Measurements from ENCODE around the gene HCLS1. TPM values are rescaled to one million over a fixed set of nuclear protein-coding genes. Genes with fewer than 3 reads are reported as not detected.

Gene HCLS1
- total RNA-seq, 2 experiments from 2014 or later = 124 to 235 TPM

- H4K20me1 ChIP-seq (ENCODE audit: insufficient read depth, low read length) = no peaks in the 10 kb centered on the region
- peaks cover 4% of the 10 kb centered on the region for H3K36me3 ChIP-seq (ENCODE audit: insufficient read depth, low read length)
Observed at GRCh38 chr3:121707531-121708273, 47.0 kb upstream of the HCLS1 start.

GRCh38 chr3:121705541-121705940 is 44.8 kb upstream of the HCLS1 start:
- CTCF ChIA-PET (ENCODE audit: unreplicated experiment) = no interaction called here

More at GRCh38 chr3:121707531-121708273, 47.0 kb upstream of the HCLS1 start:
- Histone ChIP-seq H3K27ac (ENCODE audit: low read depth, low read length, poor library complexity, severe bottlenecking) (no peak overlapping the region), H3K4me3 (ENCODE audit: low read depth, low read length, poor library complexity, severe bottlenecking) (no peak overlapping the region), H3K4me1 (ENCODE audit: insufficient read depth, low read length, poor library complexity, severe bottlenecking) (no peaks in the 10 kb centered on the region), H3K9me3 (ENCODE audit: low read length) (no peaks in the 10 kb centered on the region), H3K4me2 (ENCODE audit: low read length) (no peak overlapping the region), H3K79me2 (ENCODE audit: insufficient read depth, low read depth, low read length) (no peaks in the 10 kb centered on the region), H2AFZ (ENCODE audit: low read length) (no peak overlapping the region), H3K9me2 (ENCODE audit: insufficient read depth, low read length) (no peaks in the 10 kb centered on the region)
- intact Hi-C loops (cut with micrococcal nuclease; ENCODE audit: unreplicated experiment) = no loop called here
- BruUV-seq (replicated peaks) = no TSS peak
- TF ChIP-seq CTCF (conservative IDR thresholded peaks at IDR 0.05; ENCODE audit: low read length) = no peak
- no peak for TF ChIP-seq EZH2phosphoT487 (IDR thresholded peaks at IDR 0.05; ENCODE audit: borderline replicate concordance, low read depth, low read length)
- no peak for DNase-seq (ENCODE audit: low spot score)
- ChIA-PET CTCF (ENCODE audit: unreplicated experiment) (no interaction called here), POLR2A (interaction anchor here (0.7 to 1.3 kb wide), 4 partner anchors 11 to 85 kb away, joined by 3 to 5 read pairs (median 4); no protein-coding TSS in a partner anchor)

More at GRCh38 chr3:121705541-121705940, 44.8 kb upstream of the HCLS1 start:
- no peak overlapping the region for H3K27ac ChIP-seq (ENCODE audit: low read depth, low read length, poor library complexity, severe bottlenecking)
- H3K4me3 ChIP-seq (ENCODE audit: low read depth, low read length, poor library complexity, severe bottlenecking) = no peak overlapping the region
- H3K9me2 ChIP-seq (ENCODE audit: insufficient read depth, low read length) = no peaks in the 10 kb centered on the region
- no peaks in the 10 kb centered on the region for H3K79me2 ChIP-seq (ENCODE audit: insufficient read depth, low read depth, low read length)
- no peaks in the 10 kb centered on the region for H3K4me1 ChIP-seq (ENCODE audit: insufficient read depth, low read length, poor library complexity, severe bottlenecking)
- intact Hi-C loops (cut with micrococcal nuclease; ENCODE audit: unreplicated experiment) = no loop called here
- BruUV-seq (replicated peaks) = no TSS peak
- no peak overlapping the region for H3K4me2 ChIP-seq (ENCODE audit: low read length)
- TF ChIP-seq CTCF (conservative IDR thresholded peaks at IDR 0.05; ENCODE audit: low read length) (no peak), EZH2phosphoT487 (IDR thresholded peaks at IDR 0.05; ENCODE audit: borderline replicate concordance, low read depth, low read length) (no peak)
- peaks cover 5% of the 10 kb centered on the region; the same call in 1 of the 2 replicates for H3K36me3 ChIP-seq (ENCODE audit: insufficient read depth, low read length)
- POLR2A ChIA-PET = interaction anchor here (0.6 kb wide), 2 partner anchors 83 to 132 kb away, joined by 4 to 5 read pairs; no protein-coding TSS in a partner anchor
- DNase-seq (ENCODE audit: low spot score) = no peak
- no peaks in the 10 kb centered on the region for H4K20me1 ChIP-seq (ENCODE audit: insufficient read depth, low read length)
- H3K9me3 ChIP-seq (ENCODE audit: low read length) = no peaks in the 10 kb centered on the region
- H2AFZ ChIP-seq (ENCODE audit: low read length) = no peak overlapping the region
